ENCODE data around the gene ANK2.

ANK2 gene

GRCh38 chr4:113293043-113293560 lies 243.6 kb downstream of the ANK2 start:
- no peak for DNase-seq

GRCh38 chr4:113293674-113294073 lies 244.2 kb downstream of the ANK2 start:
- no peak for DNase-seq

GRCh38 chr4:113294908-113295307 lies 245.5 kb downstream of the ANK2 start:
- no peak for DNase-seq

GRCh38 chr4:113300471-113300928 lies 251.0 kb downstream of the ANK2 start:
- DNase-seq, result no peak

- DNase-seq, result no peak
Observed at GRCh38 chr4:113302051-113302450, 252.6 kb downstream of the ANK2 start.

DNA sequence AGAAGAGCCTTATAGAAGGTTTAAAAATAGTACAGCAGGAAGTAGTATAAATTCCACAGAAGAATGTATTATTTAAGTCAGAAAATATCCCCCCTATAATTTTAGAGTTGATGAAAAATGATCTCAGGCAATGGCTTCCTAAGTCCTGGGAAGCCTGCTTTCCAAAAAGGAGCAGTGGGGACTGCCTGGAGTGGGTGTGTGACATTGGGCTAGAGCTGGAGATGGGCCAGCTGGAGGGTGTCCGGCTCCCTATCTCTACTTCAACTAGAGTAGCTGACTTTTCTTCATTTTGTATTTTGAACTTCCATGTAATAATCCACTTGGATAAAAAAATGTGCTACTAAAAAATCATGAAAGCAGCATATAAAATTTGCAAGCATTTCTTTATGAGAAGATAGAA lies 253.9 kb downstream of the ANK2 start:
- no peak for DNase-seq

DNA sequence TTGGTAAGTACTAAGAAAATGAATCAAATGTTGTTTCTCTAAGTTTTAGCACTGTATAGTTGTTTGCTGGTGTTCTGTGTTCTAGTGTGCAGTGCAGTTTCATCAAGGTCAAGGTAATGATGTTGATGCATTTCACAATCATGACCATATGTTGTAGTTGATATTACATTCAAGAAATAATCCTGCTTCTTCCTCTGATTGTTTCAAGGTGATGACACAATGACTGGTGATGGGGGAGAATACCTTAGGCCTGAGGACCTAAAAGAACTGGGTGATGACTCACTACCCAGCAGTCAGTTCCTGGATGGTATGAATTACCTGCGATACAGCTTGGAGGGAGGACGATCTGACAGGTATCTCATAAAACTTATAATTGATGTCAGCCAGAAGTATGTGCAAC lies 261.6 kb downstream of the ANK2 start:
- DNase-seq, result no peak

GRCh38 chr4:113312529-113312928 lies 263.1 kb downstream of the ANK2 start:
- DNase-seq, result no peak

GRCh38 chr4:113314426-113314825 lies 265.0 kb downstream of the ANK2 start:
- no peak for DNase-seq

- DNase-seq, result no peak
Observed at GRCh38 chr4:113316879-113317278, 267.4 kb downstream of the ANK2 start.

- DNase-seq, result no peak
Observed at GRCh38 chr4:113317523-113317922, 268.1 kb downstream of the ANK2 start.

DNA sequence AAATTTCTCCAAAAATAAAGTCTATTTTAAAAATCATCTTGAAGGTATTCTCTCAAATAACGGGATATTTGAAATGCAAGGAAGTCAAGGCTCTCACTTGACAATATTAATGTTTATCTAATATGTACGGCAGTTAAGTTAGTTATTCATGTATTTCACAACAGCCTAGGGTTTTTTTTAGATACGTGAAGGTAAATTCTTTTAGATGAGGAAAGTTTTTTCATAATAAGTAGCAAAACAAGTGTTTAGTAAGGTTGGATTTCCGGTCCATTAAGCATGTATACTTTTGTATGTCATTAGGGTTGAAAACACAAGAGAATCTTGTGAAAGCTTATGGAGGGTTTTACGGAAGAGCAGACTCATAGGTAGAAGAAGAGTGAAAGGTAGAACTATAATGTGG lies 273.3 kb downstream of the ANK2 start:
- DNase-seq, result no peak

GRCh38 chr4:113325876-113326615 lies 276.6 kb downstream of the ANK2 start:
- DNase-seq, result no peak

- DNase-seq, result no peak
Observed at GRCh38 chr4:113327494-113327893, 278.0 kb downstream of the ANK2 start.

- DNase-seq, result no peak
Observed at GRCh38 chr4:113328514-113328913, 279.1 kb downstream of the ANK2 start.

- no peak for DNase-seq
Observed at GRCh38 chr4:113330200-113330599, 280.7 kb downstream of the ANK2 start.

DNA sequence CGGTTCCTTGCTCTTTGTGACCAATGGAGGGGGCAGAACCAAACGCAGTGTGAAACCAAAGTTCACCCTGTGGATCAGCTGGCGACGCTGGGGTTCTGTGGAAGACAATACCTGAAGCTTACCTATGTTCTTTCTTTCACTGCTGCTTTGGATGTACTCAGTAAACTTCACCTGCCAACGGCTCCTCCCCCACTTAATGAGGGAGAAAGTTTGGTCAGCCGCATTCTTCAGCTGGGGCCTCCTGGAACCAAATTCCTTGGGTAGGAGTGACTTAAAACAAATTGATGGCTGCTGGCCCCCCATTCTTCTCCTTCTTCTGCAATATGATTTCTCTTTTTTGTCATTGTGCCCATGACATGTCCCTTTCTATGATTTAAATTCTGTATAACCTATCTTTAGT lies 282.4 kb downstream of the ANK2 start:
- no peak for DNase-seq

GRCh38 chr4:113332701-113333100 lies 283.2 kb downstream of the ANK2 start:
- no peak for DNase-seq

DNA sequence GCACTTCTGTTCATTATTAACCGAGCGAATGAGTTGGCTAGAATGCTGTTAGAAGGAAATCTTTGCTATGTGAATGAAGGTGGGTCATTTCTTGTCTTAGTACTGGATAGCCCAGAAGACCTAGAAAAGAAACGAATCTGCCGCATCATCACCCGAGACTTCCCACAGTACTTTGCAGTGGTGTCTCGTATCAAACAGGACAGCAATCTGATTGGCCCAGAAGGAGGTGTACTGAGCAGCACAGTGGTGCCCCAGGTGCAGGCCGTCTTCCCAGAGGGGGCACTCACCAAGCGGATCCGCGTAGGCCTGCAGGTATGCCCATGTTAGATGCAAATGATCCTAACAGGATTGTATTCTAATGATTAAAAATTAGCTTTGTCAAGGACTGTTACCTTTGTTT lies 286.3 kb downstream of the ANK2 start:
- DNase-seq, result no peak

GRCh38 chr4:113336556-113336955 lies 287.1 kb downstream of the ANK2 start:
- no peak for DNase-seq

GRCh38 chr4:113339430-113339813 lies 290.0 kb downstream of the ANK2 start:
- no peak for DNase-seq

- DNase-seq, result no peak
Observed at GRCh38 chr4:113344100-113344499, 294.6 kb downstream of the ANK2 start.

DNA sequence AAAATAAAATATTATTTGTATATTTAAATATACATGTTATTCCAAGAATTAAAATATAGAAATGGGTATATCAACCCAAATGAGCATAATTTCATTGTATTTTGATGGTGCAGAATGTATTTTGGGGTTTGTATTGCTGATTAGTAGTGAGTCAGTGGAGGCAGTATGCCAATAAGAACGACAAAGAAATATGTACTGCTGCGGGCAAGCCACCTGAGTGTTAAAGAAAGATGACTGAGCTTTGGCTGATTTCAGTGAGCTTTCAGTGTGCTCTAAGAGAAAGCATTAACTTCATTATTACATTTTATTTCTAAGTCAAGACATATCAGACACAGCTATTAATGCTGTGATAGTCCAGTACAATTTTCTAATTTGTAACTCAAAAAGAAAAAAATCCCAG lies 297.8 kb downstream of the ANK2 start:
- DNase-seq, result no peak

GRCh38 chr4:113349430-113349829 lies 300.0 kb downstream of the ANK2 start:
- no peak for DNase-seq

DNA sequence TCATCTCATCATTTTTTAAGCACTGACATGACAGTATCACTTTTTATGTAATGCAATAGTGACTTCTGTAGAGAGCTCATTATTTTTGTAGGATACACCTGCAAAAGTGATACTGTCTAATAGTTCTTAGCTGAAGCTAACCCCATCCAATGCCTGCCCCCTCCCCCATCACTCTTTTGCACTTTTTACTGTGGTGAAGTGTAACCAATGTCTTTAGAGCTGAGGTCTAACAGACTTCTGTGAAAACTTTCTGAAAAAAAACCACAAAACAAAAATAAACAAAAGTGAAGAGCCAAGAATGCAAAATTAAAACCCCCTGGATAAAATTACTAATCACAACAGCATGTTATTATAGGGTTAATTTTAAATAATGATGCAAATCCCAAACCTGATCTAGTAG lies 301.1 kb downstream of the ANK2 start:
- DNase-seq, result no peak
